NK-92 (cell line): ENCODE data around the gene CHST15.
"Not testable (repeated sequence)": the region's sequence is repeated elsewhere in the genome, so short reads cannot be mapped to it uniquely, and the experiment has no call there.

Experiments used
- DNase-seq: peaks from one replicate; lab custom pipeline; 2025; ENCODE audit not compliant: unreplicated experiment; lab: John Stamatoyannopoulos, UW

The CHST15 gene

DNA sequence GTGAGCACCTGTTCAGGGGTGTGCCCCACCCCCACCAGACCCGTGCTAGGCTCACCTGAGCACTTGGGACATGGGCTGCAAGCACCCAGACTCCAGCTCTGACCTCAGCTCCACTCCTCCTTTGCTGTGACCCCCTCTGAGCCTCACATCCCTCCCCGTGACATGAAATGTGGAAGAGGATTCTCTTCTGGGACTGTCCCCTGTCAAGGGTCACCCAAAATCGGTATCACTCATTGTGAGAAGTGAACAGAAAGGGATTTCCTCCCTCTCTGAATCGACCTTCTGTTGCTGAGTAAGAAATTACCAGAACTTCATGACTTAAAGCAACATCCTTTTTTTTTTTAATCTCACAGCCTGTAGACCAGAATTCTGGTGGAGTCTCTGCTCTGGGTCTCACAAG, 6.2 kb upstream of the CHST15 start:
- no peak for DNase-seq

- no peak for DNase-seq
Measured at GRCh38 chr10:124098575-124098974, 5.2 kb upstream of the CHST15 start.

DNA sequence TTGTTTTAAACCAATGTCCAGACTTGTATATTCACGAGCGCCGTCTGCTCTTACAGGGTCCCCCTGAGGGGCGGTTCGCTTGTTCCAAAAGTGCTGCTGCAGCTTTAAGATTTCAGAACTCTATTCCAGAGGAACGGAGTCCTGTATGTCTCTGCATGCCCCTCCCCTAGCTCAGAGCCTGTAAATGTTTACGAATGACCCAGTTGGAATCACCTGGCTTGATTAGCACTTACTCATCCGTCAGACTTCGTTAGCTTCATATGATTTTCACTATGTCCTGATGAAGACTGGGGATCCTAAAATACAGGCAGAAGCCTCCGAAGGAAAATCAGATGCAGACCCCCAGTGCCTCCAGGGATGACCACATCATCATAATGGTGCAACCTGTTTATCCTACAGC, 4.5 kb upstream of the CHST15 start:
- no peak for DNase-seq

DNA sequence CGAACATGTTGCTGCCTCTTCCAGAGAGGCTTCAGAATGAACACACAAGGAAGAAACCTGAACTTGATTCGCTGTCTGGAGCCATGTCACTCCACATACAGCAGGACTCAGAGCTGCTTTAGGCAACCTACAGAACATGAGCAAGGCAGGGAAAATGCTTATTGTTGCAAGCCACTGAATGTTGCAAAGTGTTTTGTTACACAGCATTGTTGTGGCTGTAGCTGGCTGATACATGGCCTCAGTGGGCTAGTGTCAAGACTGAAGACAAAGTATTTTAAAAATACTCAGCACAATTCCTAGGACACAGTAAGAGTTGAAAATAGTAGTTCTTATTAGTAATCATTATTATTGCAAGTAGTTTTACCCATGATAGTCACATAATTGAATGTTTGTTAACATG, 3.1 kb upstream of the CHST15 start:
- DNase-seq = no peak

DNA sequence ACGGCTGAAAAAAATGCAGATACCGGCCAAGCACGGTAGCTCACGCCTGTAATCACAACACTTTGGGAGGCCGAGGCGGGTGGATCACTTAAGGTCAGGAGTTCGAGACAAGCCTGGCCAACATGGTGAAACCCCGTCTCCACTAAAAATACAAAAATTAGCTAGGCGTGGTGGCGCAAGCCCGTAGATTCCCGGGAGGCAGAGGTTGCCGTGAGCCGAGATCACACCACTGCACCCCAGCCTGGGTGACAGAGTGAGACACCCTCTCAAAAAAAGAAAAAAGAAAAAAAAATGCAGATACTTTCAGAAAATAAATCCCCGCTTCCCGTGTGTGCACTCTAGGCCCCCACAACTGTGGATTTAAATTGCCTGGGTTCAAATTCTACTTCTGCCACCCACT, 2.4 kb upstream of the CHST15 start:
- not testable (repeated sequence) for DNase-seq

GRCh38 chr10:124095096-124095495, 1.7 kb upstream of the CHST15 start:
- no peak for DNase-seq

DNA sequence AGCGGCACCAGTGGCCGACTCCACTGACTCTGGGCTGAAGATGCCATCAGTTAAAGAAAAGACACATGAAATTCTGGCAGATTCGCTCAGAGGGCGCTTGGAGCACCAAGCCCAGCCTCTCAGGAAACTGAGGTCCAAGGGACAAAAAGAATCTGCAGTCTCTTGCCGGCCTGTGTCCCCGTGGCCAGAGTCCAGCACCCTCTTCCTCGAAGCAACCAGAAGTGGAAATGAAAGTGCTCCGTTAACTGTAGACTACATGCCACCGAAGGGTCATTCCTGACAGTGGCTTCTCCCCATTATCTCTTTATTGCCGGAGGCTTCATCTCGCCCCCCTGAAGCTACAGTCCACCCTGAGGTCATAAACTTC, 1.0 kb upstream of the CHST15 start:
- no peak for DNase-seq

DNA sequence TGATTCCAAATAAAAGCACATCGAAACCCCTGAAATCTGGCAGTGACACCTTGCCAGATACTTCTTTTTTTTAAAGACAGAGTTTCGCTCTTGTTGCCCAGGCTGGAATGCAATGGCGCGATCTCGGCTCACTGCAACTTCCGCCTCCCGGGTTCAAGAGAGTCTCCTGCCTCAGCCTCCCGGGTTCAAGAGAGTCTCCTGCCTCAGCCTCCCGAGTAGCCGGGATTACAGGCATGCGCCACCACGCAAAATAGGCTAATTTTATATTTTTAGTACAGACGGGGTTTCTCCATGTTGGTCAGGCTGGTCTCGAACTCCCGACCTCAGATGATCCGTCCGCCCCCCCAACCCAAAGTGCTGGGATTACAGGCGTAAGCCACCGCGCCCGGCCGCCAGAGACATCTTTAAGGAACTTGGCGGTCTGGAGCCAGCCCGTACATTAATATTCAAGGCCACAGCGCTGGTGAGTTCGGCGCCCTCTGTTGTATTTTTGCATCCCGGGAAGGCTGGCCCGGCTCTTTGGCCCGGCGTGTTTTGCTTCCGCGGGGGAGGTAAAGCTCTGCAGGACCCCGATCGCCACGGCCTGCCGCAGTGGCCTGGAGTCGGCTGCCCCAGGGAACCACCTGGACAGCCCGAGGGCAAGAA, 498 bp upstream of the CHST15 start:
- DNase-seq = not testable (repeated sequence)

DNA sequence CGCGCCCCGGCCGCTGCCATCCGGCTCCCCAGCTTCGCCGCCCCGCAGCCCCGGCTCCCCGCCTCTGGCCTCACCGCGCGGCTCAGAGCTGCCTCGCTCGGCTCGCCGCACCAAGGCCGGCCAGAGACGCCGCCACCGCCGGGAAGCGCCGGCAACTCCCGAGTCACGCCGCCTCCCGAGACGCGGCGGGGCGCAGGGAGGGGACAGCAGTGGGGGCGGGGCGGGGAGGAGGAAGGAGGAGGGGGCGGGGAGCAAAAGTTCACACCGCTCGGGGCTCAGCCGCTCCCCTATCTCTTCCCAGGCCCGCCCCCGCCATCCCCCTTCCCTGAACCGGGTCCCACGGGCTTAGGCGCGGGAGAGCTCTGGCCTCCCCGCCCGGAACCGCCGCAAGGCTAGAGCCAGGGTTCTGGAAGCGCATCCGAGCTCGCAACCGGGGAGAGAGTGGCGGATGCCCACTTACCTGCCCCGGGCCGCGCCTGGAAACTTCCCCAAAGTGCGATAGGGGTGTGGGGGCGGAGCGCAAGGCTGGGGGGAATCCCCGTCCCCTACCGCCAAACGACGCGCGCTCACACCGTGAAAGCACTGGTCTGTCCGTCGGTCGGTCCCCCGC, 1.0 kb downstream of the CHST15 start:
- no peak for DNase-seq

DNA sequence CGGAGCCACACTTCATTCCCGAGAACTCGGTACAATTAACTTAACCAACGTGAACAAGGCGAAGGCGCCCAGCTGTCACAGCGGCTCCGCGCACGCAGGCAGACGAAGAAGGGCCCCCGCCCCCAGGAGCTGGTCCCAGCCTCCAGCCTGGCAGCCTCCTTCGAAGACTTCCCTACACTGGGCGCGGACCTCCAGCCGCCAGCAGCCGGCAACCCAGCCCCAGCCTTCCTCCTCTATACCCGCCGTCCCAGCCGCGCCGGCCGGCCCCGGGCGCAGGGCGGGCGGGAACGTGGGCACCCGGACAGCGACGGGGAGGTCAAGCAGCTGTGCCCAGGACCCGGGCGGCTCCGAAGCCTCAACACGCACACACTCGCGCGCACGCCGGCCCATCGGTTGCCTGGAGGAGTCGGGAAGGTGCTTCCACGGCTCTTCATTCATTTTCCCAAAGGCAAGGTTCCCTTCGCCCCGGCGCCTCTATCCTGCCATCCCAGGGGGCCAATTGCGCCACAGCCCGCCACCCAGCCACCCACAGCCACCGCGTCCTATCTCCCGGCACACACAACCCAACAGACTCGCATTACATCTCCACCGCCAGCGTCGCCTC, 1.6 kb downstream of the CHST15 start:
- no peak for DNase-seq

DNA sequence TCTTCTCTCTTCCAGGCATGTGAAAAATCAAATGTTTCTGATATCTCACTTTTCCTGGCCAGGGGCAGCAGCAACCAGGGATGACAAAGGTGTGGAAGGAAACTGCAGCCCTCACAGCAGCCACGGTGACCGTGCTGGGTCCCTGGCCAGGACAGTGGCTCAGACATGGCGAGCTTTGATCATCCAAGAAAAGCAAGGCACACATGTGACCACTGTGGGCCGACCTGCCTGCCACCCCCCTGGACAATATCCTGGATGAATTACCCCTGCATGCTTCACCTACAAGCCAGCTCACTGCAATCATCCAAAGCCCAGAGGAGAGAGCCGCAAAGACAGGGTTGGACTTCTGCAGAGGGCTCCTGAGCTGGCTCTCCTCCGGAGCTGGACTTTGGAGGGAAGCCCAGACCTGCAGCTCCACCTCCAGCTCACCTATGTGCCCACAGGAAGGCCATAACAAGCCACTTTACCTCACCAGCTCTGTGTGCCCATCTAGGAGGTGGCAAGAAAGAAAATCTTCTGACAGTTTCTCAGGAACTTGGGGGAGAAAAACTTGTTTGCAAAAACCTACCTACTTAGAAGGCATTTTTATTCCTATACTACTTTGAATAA, 2.7 kb downstream of the CHST15 start:
- DNase-seq = no peak

DNA sequence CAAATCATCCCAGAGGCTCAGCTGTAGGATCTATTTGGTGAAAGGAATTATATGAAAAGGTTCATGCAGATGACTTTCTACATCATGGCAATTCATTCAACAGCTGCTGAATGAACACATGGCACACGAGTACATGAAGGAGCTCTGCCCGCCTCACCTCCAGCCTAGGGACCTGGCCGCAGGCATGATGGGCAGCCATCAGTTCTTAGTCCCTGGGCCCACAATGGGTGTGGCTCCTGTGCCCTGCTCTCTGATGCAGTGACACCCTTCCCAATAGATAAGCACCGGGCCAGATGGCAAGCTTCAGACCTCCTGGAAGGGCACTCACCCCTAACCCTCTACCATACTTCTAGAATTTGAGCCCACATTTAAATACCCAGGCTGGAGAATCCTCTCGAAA, 3.5 kb downstream of the CHST15 start:
- no peak for DNase-seq

- DNase-seq = no peak
Measured at GRCh38 chr10:124088915-124089314, 4.5 kb downstream of the CHST15 start.

- no peak for DNase-seq
Measured at GRCh38 chr10:124087672-124088634, 5.4 kb downstream of the CHST15 start.

- no peak for DNase-seq
Measured at GRCh38 chr10:124086787-124087671, 6.4 kb downstream of the CHST15 start.

DNA sequence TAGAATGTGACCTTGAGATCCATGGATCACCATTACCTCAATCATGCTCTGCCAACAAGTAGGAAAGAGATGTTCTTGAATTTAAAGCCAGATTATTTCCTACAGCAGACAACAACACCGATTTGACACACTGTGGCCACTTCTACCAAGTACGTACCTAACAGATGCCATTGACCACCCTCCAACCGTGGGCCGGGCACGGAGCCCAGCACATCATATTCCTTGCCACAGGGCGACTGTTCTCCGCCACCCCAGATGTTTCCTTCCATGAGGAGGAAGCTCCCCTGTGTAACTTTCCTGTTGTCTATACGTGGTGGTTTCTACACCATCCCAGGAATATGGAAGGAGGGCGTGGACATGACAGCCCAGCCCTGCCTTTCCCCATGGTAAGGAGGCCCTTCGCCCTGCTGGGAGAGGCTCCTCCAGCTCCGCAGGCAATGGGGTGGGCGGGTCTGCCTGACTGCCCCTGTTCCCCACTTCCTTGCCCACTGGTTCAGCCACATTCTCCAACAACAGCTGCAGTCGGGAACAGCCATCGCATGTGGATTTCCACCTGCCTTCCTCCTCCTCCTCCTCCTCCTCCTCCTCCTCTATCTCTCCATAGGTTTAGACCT, 7.2 kb downstream of the CHST15 start:
- DNase-seq = no peak

- no peak for DNase-seq
Measured at GRCh38 chr10:124085680-124086079, 7.7 kb downstream of the CHST15 start.

DNA sequence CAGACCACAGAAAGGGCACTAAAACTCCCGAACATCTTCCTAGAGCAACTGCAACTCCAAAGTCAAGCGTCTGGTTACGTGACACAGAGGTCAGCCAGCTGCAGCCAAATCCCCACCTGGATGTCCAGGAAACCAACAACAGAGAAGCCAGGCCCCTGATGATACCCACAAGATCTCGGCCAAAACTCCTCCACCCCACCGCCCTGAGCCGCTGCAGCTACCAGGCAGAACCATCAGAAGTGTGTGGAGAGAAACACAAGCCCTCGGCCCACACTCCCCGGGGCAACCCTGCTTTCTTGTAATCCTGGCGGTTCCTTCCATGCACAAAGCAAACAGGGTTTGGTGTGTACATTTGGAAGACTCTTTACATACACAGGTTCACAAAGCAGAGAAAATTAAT, 8.7 kb downstream of the CHST15 start:
- DNase-seq = no peak

- DNase-seq = no peak
Measured at GRCh38 chr10:124083740-124084397, 9.5 kb downstream of the CHST15 start.
